ENCODE results near the gene TMEM151A. TPM values are rescaled to one million over a fixed set of nuclear protein-coding genes. Genes with fewer than 3 reads are reported as not detected.

TMEM151A gene
- total RNA-seq, 4 donors from 2014 or later = not detected

- no peak overlapping the region for H3K4me3 ChIP-seq
- H3K27ac ChIP-seq = no peak overlapping the region
- intact Hi-C loops (cut with DNase I; ENCODE audit: low total_unique reads) = no loop called here
- peaks cover 10% of the 10 kb centered on the region in 2 donors for H3K4me1 ChIP-seq
- in situ Hi-C loops (cut with MboI; ENCODE audit: low sequenced_read_pairs in 4 of 4) = loop anchor here in 1 of 4 donors (10.0 kb wide), 1 partner anchor 56 kb away; no protein-coding TSS in a partner anchor
- TF ChIP-seq POLR2A (IDR thresholded peaks at IDR 0.05) = no peak
- no peak for TF ChIP-seq CTCF (IDR thresholded peaks at IDR 0.05 in 4 of 5, conservative IDR thresholded peaks at IDR 0.05 in 1 of 5)
- H3K36me3 ChIP-seq = peaks cover 0 to 8% of the 10 kb centered on the region in 2 donors
- DNase-seq = no peak
- no peak for ATAC-seq
- no peaks in the 10 kb centered on the region for H3K9me3 ChIP-seq
- H3K27me3 ChIP-seq = no peaks in the 10 kb centered on the region
Measured at GRCh38 chr11:66281001-66281400, 10.7 kb upstream of the TMEM151A start.

- Histone ChIP-seq H3K4me3 (no peak overlapping the region), H3K4me1 (peaks cover 11 to 13% of the 10 kb centered on the region in 2 donors), H3K27ac (no peak overlapping the region), H3K27me3 (no peaks in the 10 kb centered on the region), H3K36me3 (peaks cover 0 to 6% of the 10 kb centered on the region in 2 donors), H3K9me3 (no peaks in the 10 kb centered on the region)
- intact Hi-C loops (cut with DNase I; ENCODE audit: low total_unique reads) (loop anchor here (1.0 kb wide), 1 partner anchor 60 kb away; no protein-coding TSS in a partner anchor), in situ Hi-C loops (cut with MboI; ENCODE audit: low sequenced_read_pairs in 4 of 4) (loop anchor here in 1 of 4 donors (10.0 kb wide), 1 partner anchor 57 kb away; no protein-coding TSS in a partner anchor)
- TF ChIP-seq CTCF (IDR thresholded peaks at IDR 0.05 in 4 of 5, conservative IDR thresholded peaks at IDR 0.05 in 1 of 5) (no peak), POLR2A (IDR thresholded peaks at IDR 0.05) (no peak)
- DNase-seq = no peak
- ATAC-seq = no peak
Measured at GRCh38 chr11:66281776-66282467, 9.8 kb upstream of the TMEM151A start.

- intact Hi-C loops (cut with DNase I; ENCODE audit: low total_unique reads) (loop anchor here (1.0 kb wide), 1 partner anchor 60 kb away; no protein-coding TSS in a partner anchor), in situ Hi-C loops (cut with MboI; ENCODE audit: low sequenced_read_pairs in 4 of 4) (loop anchor here in 1 of 4 donors (10.0 kb wide), 1 partner anchor 58 kb away; no protein-coding TSS in a partner anchor)
- no peak overlapping the region for H3K4me3 ChIP-seq
- no peaks in the 10 kb centered on the region for H3K27me3 ChIP-seq
- peaks cover 10 to 20% of the 10 kb centered on the region in 2 donors for H3K4me1 ChIP-seq
- DNase-seq (peak; percentile 84 to 92), ATAC-seq (peak; percentile 84 to 85)
- H3K27ac ChIP-seq = no peak overlapping the region
- no peaks in the 10 kb centered on the region for H3K9me3 ChIP-seq
- peaks cover 0 to 6% of the 10 kb centered on the region in 2 donors for H3K36me3 ChIP-seq
- peak; percentile 95 to 99 (median 98) for TF ChIP-seq CTCF (IDR thresholded peaks at IDR 0.05 in 4 of 5, conservative IDR thresholded peaks at IDR 0.05 in 1 of 5)
- TF ChIP-seq POLR2A (IDR thresholded peaks at IDR 0.05) = no peak
Measured at GRCh38 chr11:66282468-66283455, 8.9 kb upstream of the TMEM151A start.

GRCh38 chr11:66283461-66284105 lies 8.1 kb upstream of the TMEM151A start:
- Histone ChIP-seq H3K9me3 (no peaks in the 10 kb centered on the region), H3K27me3 (no peaks in the 10 kb centered on the region), H3K4me3 (no peak overlapping the region), H3K36me3 (peaks cover 0 to 6% of the 10 kb centered on the region in 2 donors), H3K27ac (no peak overlapping the region), H3K4me1 (peaks cover 16 to 28% of the 10 kb centered on the region in 2 donors)
- in situ Hi-C loops (cut with MboI; ENCODE audit: low sequenced_read_pairs in 4 of 4) = loop anchor here in 1 of 4 donors (10.0 kb wide), 1 partner anchor 59 kb away; no protein-coding TSS in a partner anchor
- ATAC-seq (no peak), DNase-seq (no peak)
- intact Hi-C loops (cut with DNase I; ENCODE audit: low total_unique reads) = no loop called here
- TF ChIP-seq CTCF (IDR thresholded peaks at IDR 0.05 in 4 of 5, conservative IDR thresholded peaks at IDR 0.05 in 1 of 5) = no peak
- no peak for TF ChIP-seq POLR2A (IDR thresholded peaks at IDR 0.05)

Data from gastrocnemius medialis (tissue), 4 donors.